Upper lobe of left lung (tissue), 6 donors: ENCODE measurements around the gene ZNF438. TPM values are rescaled to one million over a fixed set of nuclear protein-coding genes. Genes with fewer than 3 reads are reported as not detected.
A peak's percentile ranks its signal among the peaks of the same experiment; 100 is the strongest.

Source experiments
- ATAC-seq, 2 donors: fragments of 200-7000 bp; cut with Tn5 transposase; one replicate each; pipeline ENCODE4 v1.9.1; 2022; ENCODE audit warnings: mild to moderate bottlenecking in 2 of 2, moderate library complexity in 2 of 2; ENCODE audit not compliant: low FRiP score in 2 of 2
- DNase-seq, 2 donors: peaks; one replicate each; pipeline ENCODE4 v3.0.0-alpha.2; 2019 to 2020
- H3K27ac ChIP-seq, 4 donors: fragments of 200-600 bp; sonication (generic); one replicate each; pipeline ENCODE4 v1.5.1; 2016 to 2019
- H3K27me3 ChIP-seq, 4 donors: fragments of 200-600 bp; sonication (generic); one replicate each; pipeline ENCODE4 v1.5.1; 2017 to 2019
- H3K36me3 ChIP-seq, 4 donors: fragments of 200-600 bp; sonication (generic); one replicate each; pipeline ENCODE4 v1.5.1; 2016 to 2019
- H3K4me1 ChIP-seq, 4 donors: fragments of 200-600 bp; sonication (generic); one replicate each; pipeline ENCODE4 v1.5.1; 2018 to 2019
- H3K4me3 ChIP-seq, 4 donors: fragments of 200-600 bp; sonication (generic); one replicate each; pipeline ENCODE4 v1.5.1; 2017 to 2019; ENCODE audit warnings: mild to moderate bottlenecking in 2 of 4, moderate library complexity in 1 of 4
- H3K9me3 ChIP-seq, 4 donors: fragments of 200-600 bp; sonication (generic); one replicate each; pipeline ENCODE4 v1.5.1; 2018 to 2019
- EP300 ChIP-seq, 4 donors: sonication (generic); formaldehyde crosslinking; IDR thresholded peaks; one replicate each; pipeline ENCODE4 v1.5.1; 2017; ENCODE audit warnings: antibody characterized with exemption in 4 of 4, control low read depth in 2 of 4
- POLR2A ChIP-seq, 4 donors: fragments of 450-650 bp; IDR thresholded peaks; one replicate each; pipeline ENCODE4 v1.5.1; 2016 to 2017; ENCODE audit warnings: antibody characterized with exemption in 4 of 4, mild to moderate bottlenecking in 2 of 4
- POLR2AphosphoS5 ChIP-seq, 2 donors: sonication (generic); formaldehyde crosslinking; IDR thresholded peaks; one replicate each; pipeline ENCODE4 v1.5.1; 2017; ENCODE audit warnings: antibody characterized with exemption in 2 of 2
- WGBS, 2 donors: methylation state at CpG; one replicate each; pipeline ENCODE4 v1.1.5; 2017 to 2018; 5-methylcytosine and 5-hydroxymethylcytosine counted together
- total RNA-seq, 6 donors: library from RNA; depleted of rRNA in 4 of 6; stranded (reverse); fragments of >200 nt in 4 of 6; gene quantifications; one replicate each; pipeline versions ENCODE4 v1.1.0 to v1.2.1, GENCODE V29; 2016 to 2021
- TF ChIP-seq, protein P1 (sequence below), 6 experiments: fragments of 450-650 bp in 4 of 6; fragments of 200-600 bp in 2 of 6; sonication (generic) in 2 of 6; IDR thresholded peaks; one replicate each; pipeline ENCODE4 v1.5.1; 2016 to 2019; ENCODE audit warnings: antibody characterized with exemption in 6 of 6
- donor health status: DM: no; HTN: no; CAD: no; lungs with moderate emphysema.
- donor health status: DM: no; HTN: yes; CAD: no; lungs with severe emphysema.

ZNF438 gene
- total RNA-seq, 6 donors from 2014 or later, result 10.5 to 25.1 (median 13.7) TPM

DNA sequence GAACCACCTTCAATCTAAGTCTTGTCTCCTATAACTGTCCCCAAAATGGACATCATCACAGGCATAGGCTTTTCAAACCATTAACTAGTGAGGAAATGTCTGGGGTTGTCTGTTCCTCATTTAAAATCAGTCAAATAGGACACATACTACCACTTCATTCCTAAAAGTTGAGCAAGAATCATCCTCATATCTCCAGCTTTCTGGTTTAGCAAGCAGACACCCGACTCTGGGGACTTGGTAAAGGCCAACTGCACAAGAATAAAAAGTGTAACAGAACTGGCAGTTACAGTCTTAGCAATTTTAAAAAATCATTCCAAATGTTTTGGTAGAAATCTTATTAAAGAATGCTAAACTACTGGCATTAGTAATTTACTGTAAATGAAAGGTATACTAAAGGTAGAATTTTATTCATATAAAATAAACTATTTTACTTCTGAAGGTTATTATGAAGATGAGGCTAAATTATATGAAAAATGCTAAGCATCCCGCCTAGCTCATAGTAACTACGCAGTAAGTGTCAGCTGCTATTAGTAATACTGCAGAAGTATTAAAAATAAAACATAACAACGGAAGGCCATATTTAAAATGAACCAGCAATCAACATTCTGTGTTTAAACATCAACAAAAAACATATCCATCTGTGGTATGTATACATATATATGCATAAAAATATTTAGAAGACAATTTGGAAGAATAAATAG, 60.8 kb downstream of the ZNF438 start:
- no peaks in the 10 kb centered on the region for H3K9me3 ChIP-seq
- TF ChIP-seq, protein P1, sequence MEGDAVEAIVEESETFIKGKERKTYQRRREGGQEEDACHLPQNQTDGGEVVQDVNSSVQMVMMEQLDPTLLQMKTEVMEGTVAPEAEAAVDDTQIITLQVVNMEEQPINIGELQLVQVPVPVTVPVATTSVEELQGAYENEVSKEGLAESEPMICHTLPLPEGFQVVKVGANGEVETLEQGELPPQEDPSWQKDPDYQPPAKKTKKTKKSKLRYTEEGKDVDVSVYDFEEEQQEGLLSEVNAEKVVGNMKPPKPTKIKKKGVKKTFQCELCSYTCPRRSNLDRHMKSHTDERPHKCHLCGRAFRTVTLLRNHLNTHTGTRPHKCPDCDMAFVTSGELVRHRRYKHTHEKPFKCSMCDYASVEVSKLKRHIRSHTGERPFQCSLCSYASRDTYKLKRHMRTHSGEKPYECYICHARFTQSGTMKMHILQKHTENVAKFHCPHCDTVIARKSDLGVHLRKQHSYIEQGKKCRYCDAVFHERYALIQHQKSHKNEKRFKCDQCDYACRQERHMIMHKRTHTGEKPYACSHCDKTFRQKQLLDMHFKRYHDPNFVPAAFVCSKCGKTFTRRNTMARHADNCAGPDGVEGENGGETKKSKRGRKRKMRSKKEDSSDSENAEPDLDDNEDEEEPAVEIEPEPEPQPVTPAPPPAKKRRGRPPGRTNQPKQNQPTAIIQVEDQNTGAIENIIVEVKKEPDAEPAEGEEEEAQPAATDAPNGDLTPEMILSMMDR (IDR thresholded peaks at IDR 0.05), result no peak
- TF ChIP-seq POLR2A (IDR thresholded peaks at IDR 0.05) (no peak), POLR2AphosphoS5 (IDR thresholded peaks at IDR 0.05) (no peak), EP300 (IDR thresholded peaks at IDR 0.05) (no peak)
- H3K27me3 ChIP-seq, result no peaks in the 10 kb centered on the region
- ATAC-seq (peak in 1 of 2 donors; percentile 85), DNase-seq (no peak)
- H3K36me3 ChIP-seq, result no peaks in the 10 kb centered on the region
- peaks cover 0 to 10% (median 5%) of the 10 kb centered on the region in 4 donors for H3K4me1 ChIP-seq
- no peak overlapping the region for H3K27ac ChIP-seq
- WGBS, 2 donors, result 87 to 91% methylated on average over 4 of the region's 4 CpGs
- no peak overlapping the region for H3K4me3 ChIP-seq

DNA sequence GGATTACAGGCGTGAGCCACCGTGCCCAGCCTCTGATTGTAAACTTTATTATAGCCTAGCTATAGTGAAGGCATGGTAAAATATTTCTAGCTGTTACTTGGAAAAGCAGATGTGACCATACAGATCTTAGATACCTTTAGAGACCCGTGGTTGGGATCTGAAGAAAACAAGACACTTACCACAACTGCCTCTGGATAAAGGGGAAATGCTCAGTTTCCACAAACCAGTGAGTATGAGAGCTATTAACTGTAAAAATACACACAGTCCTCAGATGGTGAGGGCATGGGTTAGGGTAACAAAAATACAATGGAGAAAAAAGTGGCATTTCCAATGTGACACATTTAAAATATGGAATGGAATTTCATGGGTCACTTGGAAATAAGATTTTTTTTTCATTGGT, 63.0 kb downstream of the ZNF438 start:
- no peaks in the 10 kb centered on the region for H3K27me3 ChIP-seq
- 89% methylated on average over 3 of the region's 3 CpGs for WGBS, 2 donors
- H3K4me3 ChIP-seq, result no peak overlapping the region
- ATAC-seq (no peak), DNase-seq (no peak)
- H3K36me3 ChIP-seq, result no peaks in the 10 kb centered on the region
- H3K9me3 ChIP-seq, result no peaks in the 10 kb centered on the region
- peaks cover 8 to 17% (median 12%) of the 10 kb centered on the region in 4 donors for H3K4me1 ChIP-seq
- no peak overlapping the region for H3K27ac ChIP-seq
- TF ChIP-seq POLR2A (IDR thresholded peaks at IDR 0.05) (no peak), EP300 (IDR thresholded peaks at IDR 0.05) (no peak), POLR2AphosphoS5 (IDR thresholded peaks at IDR 0.05) (no peak)
- TF ChIP-seq, protein P1 (IDR thresholded peaks at IDR 0.05), result no peak

DNA sequence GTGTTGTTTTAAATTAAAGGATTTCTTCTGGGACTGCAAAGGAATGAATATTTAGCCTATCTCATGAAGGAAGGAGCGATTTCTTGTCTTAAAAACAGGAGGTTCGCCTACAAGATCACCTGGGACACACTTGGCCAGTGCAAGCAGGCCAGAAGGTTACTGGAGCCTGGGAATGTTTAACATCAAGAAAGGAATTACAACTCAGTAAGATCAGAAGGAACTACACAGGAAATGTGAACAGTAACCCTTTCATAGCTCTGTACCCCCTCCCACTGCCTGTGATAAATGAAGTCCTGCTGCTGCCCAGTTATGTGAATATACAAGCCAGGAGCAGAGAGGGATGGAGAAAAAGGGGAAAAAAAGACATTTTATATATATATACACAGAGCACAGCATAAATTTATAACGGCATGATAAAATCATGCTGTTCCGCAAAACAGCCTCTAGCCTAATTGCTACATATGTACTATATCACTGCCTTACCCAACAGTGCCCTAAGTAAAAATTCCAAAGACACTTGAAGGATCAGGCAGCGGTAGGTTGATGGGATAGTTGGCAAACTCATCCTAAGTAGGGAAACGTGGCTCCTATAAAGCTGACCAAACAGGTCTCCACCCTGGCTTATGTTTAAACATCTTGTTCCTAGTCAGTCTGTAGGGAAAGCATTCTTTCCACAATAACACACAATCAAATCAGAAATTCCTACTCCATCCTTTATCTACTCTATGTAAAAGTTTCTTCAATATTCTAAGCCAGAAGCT, 63.8 kb downstream of the ZNF438 start:
- H3K4me3 ChIP-seq, result no peak overlapping the region
- no peak for DNase-seq
- no peak overlapping the region for H3K27ac ChIP-seq
- 54 to 58% methylated on average over 6 of the region's 6 CpGs for WGBS, 2 donors
- ATAC-seq, result peak in 1 of 2 donors; percentile 77
- H3K36me3 ChIP-seq, result no peaks in the 10 kb centered on the region
- no peaks in the 10 kb centered on the region for H3K27me3 ChIP-seq
- no peaks in the 10 kb centered on the region for H3K9me3 ChIP-seq
- TF ChIP-seq POLR2AphosphoS5 (IDR thresholded peaks at IDR 0.05), result no peak
- no peak for TF ChIP-seq EP300 (IDR thresholded peaks at IDR 0.05)
- TF ChIP-seq, protein P1 (IDR thresholded peaks at IDR 0.05), result no peak
- no peak for TF ChIP-seq POLR2A (IDR thresholded peaks at IDR 0.05)
- H3K4me1 ChIP-seq, result peaks cover 8 to 17% (median 14%) of the 10 kb centered on the region in 4 donors

DNA sequence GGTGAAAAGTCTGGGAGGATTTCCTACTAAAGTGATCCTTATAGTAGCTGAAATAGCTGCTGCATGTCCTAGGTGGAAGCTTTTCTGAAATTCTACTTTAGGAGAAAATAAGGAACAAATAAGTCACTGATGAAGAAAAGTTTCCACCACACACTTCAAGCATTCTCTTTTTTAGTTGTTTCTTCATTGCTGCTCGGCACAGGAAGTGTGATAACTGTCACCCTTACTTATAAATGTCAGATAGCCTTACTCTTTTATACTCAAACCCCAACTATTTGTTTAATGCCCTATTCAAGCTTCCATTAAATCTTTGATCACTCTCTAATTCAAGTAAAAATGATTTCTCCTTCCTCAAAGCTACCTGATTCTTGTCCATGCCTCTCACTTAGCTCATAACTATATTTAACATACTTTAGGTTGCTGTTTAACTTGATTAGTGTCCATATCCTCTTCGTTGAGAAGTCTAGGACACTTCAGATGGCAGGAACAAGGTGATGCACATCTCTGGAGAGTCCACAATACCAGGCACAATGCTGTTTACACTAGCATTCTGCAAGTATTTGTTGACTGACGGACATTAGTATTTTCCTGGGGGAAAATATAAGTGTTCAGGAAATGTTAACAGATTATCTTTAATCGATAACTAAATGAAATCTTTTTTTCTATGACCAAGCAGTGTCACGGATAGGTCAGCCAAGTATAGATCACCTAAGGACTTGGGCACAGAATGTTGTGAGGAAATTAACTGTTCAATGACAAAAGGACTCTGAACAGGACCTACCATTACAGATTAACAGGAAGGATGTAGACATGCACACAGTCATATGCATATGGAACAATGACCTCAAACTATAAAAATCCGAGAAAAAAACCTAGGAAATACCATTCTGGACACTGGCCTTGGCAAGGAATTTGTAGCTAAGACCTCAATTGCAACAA, 67.4 kb downstream of the ZNF438 start:
- H3K9me3 ChIP-seq, result no peaks in the 10 kb centered on the region
- ATAC-seq, result no peak
- no peak overlapping the region for H3K4me3 ChIP-seq
- TF ChIP-seq, protein P1 (IDR thresholded peaks at IDR 0.05), result no peak
- TF ChIP-seq EP300 (IDR thresholded peaks at IDR 0.05) (no peak), POLR2A (IDR thresholded peaks at IDR 0.05) (no peak), POLR2AphosphoS5 (IDR thresholded peaks at IDR 0.05) (no peak)
- WGBS, 2 donors, result 47 to 49% methylated on average over 6 of the region's 6 CpGs
- no peaks in the 10 kb centered on the region for H3K27me3 ChIP-seq
- H3K27ac ChIP-seq, result peak overlapping the region in 3 of 4 donors; percentile 23 to 51 (median 29)
- DNase-seq, result no peak
- no peaks in the 10 kb centered on the region for H3K36me3 ChIP-seq
- H3K4me1 ChIP-seq, result peaks cover 8 to 16% (median 12%) of the 10 kb centered on the region in 4 donors
